ENCODE results near the gene PAGE2B. TPM values are rescaled to one million over a fixed set of nuclear protein-coding genes. Genes with fewer than 3 reads are reported as not detected.

The PAGE2B gene, protein sequence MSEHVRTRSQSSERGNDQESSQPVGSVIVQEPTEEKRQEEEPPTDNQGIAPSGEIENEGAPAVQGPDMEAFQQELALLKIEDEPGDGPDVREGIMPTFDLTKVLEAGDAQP
- total RNA-seq (2022; extraction: Qiagen RNA extraction), result not detected in 5 replicates

DNA sequence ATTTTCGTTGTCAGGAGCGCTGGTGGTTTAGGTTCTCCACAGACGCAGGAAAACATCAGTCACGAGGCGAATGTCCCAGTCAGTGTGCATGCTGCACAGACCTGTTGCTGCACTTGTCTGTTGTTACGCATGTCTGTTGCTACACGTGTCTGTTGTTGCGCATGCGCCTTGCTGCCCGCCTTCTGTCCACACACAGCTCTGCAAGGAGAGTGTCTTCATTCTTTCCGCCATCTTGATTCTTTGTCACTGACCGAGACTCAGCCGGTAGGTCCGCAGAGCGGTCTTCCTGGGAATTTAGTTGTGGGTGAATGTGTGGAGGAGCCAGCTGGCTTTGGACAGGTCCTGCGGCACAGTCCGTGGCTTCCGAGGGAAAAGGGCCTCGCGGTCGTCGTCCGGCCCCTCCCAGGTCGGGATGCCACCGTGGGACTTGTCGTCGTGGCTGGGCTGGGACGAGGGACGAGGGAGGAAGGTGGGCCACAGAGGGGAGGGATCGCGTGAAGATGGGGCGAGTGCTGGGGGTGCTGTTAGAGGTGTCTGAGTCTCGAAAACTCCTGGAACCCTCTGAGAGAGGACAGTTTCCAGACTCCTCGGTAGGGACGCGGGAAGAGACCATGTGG lies at the start of gene PAGE2B:
Gene PAGE2B, plus strand, starts transcription at position 180 of the 617 bp plus-strand sequence. CDS start 1,012 bp downstream, outside the sequence.

GRCh38 chrX:55030271-55031205 lies 44.3 kb upstream of the PAGE2B start, which contains the start of gene ALAS2:
ALAS2 (minus strand) TSS chrX:55030977; CDS start chrX:55026000, 4,977 bp downstream.

DNA sequence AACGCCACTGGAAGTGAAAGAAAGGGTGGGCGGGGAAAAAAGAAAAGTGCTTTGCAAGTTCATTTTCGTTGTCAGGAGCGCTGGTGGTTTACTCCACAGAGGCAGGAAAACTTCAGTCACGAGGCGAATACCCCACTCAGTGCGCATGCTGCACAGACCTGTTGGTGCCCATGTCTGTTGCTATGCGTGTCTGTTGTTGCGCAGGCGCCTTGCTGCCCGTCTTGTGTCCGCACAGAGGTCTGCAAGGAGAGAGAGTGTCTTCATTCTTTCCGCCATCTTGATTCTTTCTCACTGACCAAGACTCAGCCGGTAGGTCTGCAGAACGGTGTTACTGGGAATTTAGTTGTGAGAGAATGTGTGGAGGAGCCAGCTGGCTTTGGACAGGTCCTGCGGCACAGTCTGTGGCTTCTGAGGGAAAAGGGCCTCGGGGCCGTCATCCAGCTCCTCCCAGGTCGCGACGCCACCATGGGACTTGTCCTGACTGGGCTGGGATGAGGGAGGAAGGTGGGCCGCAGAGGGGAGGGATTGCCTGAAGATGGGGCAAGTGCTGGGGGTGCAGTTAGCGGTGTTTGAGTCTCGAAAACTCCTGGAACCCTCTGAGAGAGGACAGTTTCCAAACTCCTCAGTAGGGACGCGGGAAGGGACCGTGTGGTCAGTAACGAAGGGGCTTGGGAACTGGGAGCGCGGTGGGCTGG lies 14.1 kb downstream of the PAGE2B start, which contains the start of gene PAGE2:
Gene PAGE2, plus strand, starts transcription at position 224 of the 695 bp plus-strand sequence. CDS start 1,003 bp downstream, outside the sequence.

Other genes with a start within 250 kb of the PAGE2B start
- 0.46 to 0.66 TPM (median 0.63 TPM) in 5 replicates for gene TRO, start 154.2 kb upstream of the PAGE2B start, total RNA-seq (2022; extraction: Qiagen RNA extraction)
- 0.05 to 0.10 TPM (median 0.07 TPM) in 5 replicates for gene PFKFB1, start 80.8 kb upstream of the PAGE2B start, total RNA-seq (2022; extraction: Qiagen RNA extraction)
- gene APEX2, start 74.7 kb upstream of the PAGE2B start, total RNA-seq (2022; extraction: Qiagen RNA extraction), result 27.3 to 32.4 TPM (median 30.3 TPM) in 5 replicates
- gene ALAS2, start 44.1 kb upstream of the PAGE2B start, total RNA-seq (2022; extraction: Qiagen RNA extraction), result not detected in 5 replicates
- not detected in 5 replicates for gene PAGE2, start 14.0 kb downstream of the PAGE2B start, total RNA-seq (2022; extraction: Qiagen RNA extraction)
- gene PAGE5, start 145.3 kb downstream of the PAGE2B start, total RNA-seq (2022; extraction: Qiagen RNA extraction), result not detected in 5 replicates
- gene PAGE3, start 189.9 kb downstream of the PAGE2B start, total RNA-seq (2022; extraction: Qiagen RNA extraction), result not detected in 5 replicates

Data from A549 treated with AZD2906 at 1 μM for 4 hours (cell line).